ENCODE results near the gene CAMK4.
"Not testable (repeated sequence)": the region's sequence is repeated elsewhere in the genome, so short reads cannot be mapped to it uniquely, and the experiment has no call there.

Gene CAMK4

GRCh38 chr5:111310711-111311620 lies 86.8 kb downstream of the CAMK4 start:
- DNase-seq (ENCODE audit: low read depth in 2 of 2), result no peak

GRCh38 chr5:111311666-111312065 lies 87.5 kb downstream of the CAMK4 start:
- no peak for DNase-seq (ENCODE audit: low read depth in 2 of 2)

GRCh38 chr5:111313017-111313724 lies 89.0 kb downstream of the CAMK4 start:
- no peak for DNase-seq (ENCODE audit: low read depth in 2 of 2)

- DNase-seq (ENCODE audit: low read depth in 2 of 2), result no peak
Observed at GRCh38 chr5:111320953-111321352, 96.8 kb downstream of the CAMK4 start.

- DNase-seq (ENCODE audit: low read depth in 2 of 2), result no peak
Observed at GRCh38 chr5:111321376-111321775, 97.2 kb downstream of the CAMK4 start.

- no peak for DNase-seq (ENCODE audit: low read depth in 2 of 2)
Observed at GRCh38 chr5:111326551-111326950, 102.4 kb downstream of the CAMK4 start.

- no peak for DNase-seq (ENCODE audit: low read depth in 2 of 2)
Observed at GRCh38 chr5:111337133-111337532, 112.9 kb downstream of the CAMK4 start.

GRCh38 chr5:111337688-111338087 lies 113.5 kb downstream of the CAMK4 start:
- DNase-seq (ENCODE audit: low read depth in 2 of 2), result no peak

- no peak for DNase-seq (ENCODE audit: low read depth in 2 of 2)
Observed at GRCh38 chr5:111345731-111346130, 121.5 kb downstream of the CAMK4 start.

- no peak for DNase-seq (ENCODE audit: low read depth in 2 of 2)
Observed at GRCh38 chr5:111347021-111347420, 122.8 kb downstream of the CAMK4 start.

- DNase-seq (ENCODE audit: low read depth in 2 of 2), result no peak
Observed at GRCh38 chr5:111348661-111349329, 124.6 kb downstream of the CAMK4 start.

- no peak for DNase-seq (ENCODE audit: low read depth in 2 of 2)
Observed at GRCh38 chr5:111349429-111349828, 125.2 kb downstream of the CAMK4 start.

- DNase-seq (ENCODE audit: low read depth in 2 of 2), result no peak
Observed at GRCh38 chr5:111353035-111353434, 128.9 kb downstream of the CAMK4 start.

- not testable (repeated sequence) for DNase-seq (ENCODE audit: low read depth in 2 of 2)
Observed at GRCh38 chr5:111358726-111359125, 134.5 kb downstream of the CAMK4 start.

- no peak for DNase-seq (ENCODE audit: low read depth in 2 of 2)
Observed at GRCh38 chr5:111360173-111360572, 136.0 kb downstream of the CAMK4 start.

- DNase-seq (ENCODE audit: low read depth in 2 of 2), result no peak
Observed at GRCh38 chr5:111364992-111365391, 140.8 kb downstream of the CAMK4 start.

GRCh38 chr5:111366388-111366787 lies 142.2 kb downstream of the CAMK4 start:
- DNase-seq (ENCODE audit: low read depth in 2 of 2), result no peak

- DNase-seq (ENCODE audit: low read depth in 2 of 2), result no peak
Observed at GRCh38 chr5:111367115-111367514, 142.9 kb downstream of the CAMK4 start.

- DNase-seq (ENCODE audit: low read depth in 2 of 2), result no peak
Observed at GRCh38 chr5:111372799-111373198, 148.6 kb downstream of the CAMK4 start.

- no peak for DNase-seq (ENCODE audit: low read depth in 2 of 2)
Observed at GRCh38 chr5:111374380-111374779, 150.2 kb downstream of the CAMK4 start.

GRCh38 chr5:111375645-111376044 lies 151.5 kb downstream of the CAMK4 start:
- no peak for DNase-seq (ENCODE audit: low read depth in 2 of 2)

GRCh38 chr5:111377306-111377705 lies 153.1 kb downstream of the CAMK4 start:
- no peak for DNase-seq (ENCODE audit: low read depth in 2 of 2)

Measured in stimulated activated CD8-positive, alpha-beta memory T cell treated with anti-CD3 and anti-CD28 coated beads, Interleukin-15, amount 100 ng/mL, for 48 hours (primary cell).